NCI-H2227 (cell line): Measurements from ENCODE around the gene CBX3.
"Not testable (repeated sequence)": the region's sequence is repeated elsewhere in the genome, so short reads cannot be mapped to it uniquely, and the experiment has no call there.

Experiments
- DNase-seq: peaks from one replicate; lab custom pipeline; 2025; ENCODE audit not compliant: unreplicated experiment; lab: John Stamatoyannopoulos, UW

Gene CBX3

DNA sequence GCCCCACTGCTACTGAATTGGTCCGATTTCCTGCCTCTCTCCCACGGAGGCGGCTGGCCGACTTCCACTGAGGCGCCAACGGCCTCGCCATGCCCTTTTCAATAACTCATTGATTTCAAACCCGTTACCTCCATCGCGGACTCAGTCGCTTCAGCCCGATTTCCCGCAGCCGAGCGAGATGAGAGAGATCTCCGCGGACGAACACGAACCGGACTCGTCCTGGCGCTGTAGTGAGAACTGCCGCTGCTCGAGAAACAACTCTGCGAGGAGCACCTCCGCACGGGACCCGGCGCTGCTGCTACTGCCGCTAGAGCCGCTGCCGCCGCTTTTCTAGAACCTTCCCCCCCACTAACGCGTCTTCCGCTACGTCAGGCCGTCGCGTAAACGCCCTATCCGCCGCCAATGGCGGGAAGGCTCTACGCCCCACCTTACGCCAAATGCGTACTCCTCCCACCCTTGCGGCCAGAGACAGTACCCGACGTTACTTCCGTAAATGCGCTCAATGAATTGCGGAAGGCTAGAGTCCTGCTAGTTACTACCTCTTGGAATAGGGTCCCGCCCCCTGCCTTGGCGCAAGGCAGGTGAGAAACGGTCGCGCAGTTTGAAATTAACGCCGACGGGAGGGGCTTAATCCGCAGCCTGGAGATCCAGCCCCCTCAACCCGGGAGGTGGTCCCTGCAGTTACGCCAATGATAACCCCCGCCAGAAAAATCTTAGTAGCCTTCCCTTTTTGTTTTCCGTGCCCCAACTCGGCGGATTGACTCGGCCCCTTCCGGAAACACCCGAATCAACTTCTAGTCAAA lies 900 bp upstream of the CBX3 start, which contains the start of gene HNRNPA2B1:
TSS of gene HNRNPA2B1 (minus strand) at position 303 of the 803 bp plus-strand sequence. CDS start at position 134, 169 bp downstream.
- peak; percentile 99 for DNase-seq

DNA sequence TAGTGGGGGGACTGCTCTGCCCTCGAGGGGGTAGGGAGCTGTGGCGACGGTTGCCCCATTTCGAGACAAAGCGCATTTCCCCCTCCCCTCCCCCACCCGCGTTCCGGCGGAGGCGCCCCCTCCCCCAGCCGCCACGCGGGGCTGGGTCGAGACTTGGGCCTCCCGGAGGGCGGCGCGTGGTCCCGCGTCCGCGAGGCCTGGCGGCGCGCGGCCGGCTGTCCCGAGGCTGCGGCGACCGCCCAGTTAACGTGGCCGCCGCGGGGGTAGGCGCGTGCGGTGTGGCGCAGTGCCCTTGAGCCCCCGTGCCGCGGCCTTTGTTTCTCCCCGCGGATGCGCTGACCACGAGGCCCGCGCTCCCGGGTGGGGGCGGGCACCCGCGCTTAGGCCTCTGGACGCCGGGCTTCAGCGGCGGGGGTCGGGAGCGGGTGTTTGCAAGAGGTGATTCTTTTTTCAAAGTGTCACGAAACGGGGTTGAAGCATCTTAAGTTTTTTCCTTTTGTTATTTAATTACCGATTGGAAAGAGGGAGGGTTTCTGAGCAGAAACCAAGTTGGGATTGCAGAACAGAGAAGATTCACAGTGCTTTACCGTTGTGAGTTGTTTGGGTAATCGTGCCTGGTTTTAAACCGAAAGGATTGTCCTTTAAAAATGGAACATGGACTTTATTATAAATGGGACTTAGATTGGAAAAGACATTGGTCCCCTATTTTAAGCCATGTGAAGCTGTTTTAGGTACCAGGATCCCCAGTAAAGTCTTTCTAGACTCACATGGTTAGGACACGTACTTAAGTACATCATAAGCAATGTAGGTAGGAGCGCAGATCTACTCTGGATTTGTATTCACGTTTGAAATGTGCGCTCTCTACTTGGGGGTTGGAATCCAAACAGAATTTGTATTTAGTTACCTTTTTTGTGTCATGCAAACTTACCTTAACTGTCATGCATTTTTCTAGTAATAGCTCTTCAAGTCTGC lies 760 bp downstream of the CBX3 start:
- peak; percentile 67 for DNase-seq

DNA sequence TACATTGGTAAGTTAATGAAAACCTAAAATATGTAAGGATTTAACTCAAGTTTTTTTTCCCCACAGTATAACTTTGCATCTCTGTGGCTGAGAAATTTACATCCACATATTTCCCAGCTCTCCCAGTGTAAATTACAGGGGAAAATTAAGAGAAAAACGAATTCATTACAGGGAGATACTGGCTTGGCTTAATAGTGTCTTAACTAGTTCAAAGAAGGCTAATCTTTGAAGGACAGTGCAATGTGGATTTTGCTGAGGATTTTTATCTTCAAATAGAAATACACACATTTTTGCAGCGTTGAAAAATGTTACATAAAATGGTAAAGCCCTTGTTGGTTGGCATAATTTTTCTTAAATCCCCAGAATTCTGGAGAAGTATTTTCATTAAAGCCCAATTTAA lies 1.5 kb downstream of the CBX3 start:
- no peak for DNase-seq

DNA sequence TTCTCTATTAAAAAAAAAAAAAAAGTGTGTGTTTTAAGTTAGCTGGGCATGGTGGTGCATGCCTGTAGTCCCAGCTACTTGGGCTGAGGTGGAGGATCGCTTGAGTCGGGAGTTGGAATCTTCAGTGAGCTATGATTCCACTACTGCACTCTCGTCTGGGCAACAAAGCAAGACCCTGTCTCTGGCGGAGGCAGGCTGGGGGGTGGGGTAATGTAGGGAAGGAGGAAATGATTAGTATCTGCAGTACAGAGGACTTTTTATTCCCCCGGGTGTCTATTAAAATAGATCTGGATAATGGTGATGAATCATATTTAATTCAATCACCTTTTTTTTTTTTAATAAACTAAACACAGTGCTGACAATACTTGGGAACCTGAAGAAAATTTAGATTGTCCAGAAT lies 6.5 kb downstream of the CBX3 start:
- no peak for DNase-seq

DNA sequence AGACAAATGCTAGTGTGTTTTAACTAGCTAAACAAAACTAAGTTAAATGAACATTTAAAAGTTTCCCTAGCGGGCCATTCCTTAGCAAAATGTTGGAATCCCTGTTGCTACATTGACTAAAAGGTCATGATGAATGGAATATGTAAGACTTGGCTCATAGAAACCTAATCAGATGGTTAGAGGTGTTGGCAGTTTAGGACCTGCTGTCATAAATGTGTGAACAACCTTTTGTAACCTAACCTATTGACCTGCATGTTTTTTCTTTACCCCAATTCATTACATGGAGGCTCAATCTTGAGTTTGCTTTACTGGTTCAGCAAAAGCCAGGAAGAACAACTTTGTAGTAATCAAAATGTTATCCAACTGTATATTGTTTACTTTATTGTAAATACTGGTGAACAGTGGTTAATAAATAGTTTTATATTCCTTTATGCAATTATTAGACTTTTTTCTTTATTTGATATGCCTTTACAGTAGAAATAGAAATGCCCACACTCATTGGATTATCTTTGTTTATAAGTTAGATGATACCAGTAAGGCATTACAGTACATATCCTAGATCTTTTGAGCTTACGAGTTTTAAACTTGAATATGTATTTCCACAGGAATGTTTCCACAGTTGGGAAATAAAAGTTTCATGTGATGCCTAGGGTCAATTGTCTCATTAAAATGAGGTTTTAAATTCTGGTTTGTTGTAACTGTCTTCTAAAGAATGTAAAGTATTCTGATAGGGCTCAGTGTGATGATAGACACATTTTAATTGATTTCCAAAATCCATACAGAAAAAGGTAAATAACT lies 11.6 kb downstream of the CBX3 start:
- DNase-seq: no peak

DNA sequence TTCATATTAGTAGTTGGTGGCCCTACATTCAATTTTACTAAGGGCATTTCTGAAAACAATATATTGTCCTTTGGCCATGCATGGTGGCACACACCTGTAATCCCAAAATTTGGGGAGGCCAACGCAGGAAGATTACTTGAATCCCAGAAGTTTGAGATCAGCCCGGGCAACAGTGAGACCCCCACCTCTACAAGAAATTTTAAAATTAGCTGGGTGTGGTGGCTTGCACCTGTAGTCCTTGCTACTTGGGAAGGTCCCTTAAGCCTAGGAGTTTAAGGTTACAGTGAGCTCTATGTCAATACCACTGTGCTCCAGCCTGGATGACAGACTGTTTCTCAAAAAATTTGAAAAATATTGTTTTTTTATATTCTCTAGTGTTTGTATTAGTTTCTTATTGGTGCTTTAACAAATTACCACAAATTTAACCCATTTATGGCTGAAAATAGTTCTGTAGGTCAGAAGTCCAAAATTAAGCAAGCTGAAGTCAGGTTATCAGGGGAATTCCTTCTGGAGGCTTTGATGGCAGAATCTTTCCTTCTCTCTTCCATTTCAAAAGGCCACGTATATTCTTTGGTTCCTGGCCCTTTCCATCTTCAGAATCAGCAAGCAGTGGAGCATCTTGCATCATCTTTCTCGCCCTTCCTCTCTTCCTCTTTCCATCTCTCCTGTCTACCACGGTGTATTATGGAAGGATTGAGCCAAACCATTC lies 12.4 kb downstream of the CBX3 start:
- DNase-seq: no peak

DNA sequence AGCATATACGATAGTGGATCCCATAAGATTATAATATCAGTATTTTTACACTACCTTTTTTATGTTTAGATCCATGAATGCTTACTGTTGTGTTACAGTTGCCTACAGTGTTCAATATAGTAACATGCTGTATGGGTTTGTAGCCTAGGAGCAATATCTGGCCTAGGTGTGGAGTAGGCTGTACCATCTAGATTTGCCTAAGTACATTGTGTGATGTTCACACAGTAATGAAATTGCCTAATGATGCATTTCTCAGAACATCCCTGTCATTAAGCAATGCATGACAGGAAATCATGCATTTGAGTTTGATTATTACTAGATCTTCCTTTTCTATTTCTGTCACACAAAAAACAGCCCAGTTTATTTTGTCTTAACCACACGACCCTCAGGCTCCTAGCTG lies 14.5 kb downstream of the CBX3 start:
- DNase-seq: no peak

DNA sequence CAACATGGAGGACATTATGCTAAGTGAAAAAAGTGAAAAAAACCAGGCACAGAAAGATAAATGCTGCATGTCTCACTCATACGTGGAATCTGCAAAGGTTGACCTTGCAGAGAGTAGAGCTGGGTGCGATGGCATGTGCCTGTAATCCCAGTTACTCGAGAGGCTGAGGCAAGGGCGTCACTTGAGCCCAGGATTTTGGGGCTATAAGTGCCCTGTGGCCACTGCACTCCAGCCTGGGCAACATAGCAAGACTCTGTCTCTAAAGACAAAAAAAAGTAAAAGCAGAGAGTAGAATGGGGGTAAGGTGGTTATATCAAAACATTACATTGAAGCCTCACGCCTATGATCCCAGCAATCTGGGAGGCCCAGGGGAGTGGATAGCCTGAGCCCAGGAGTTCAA lies 22.8 kb downstream of the CBX3 start:
- DNase-seq: no peak

DNA sequence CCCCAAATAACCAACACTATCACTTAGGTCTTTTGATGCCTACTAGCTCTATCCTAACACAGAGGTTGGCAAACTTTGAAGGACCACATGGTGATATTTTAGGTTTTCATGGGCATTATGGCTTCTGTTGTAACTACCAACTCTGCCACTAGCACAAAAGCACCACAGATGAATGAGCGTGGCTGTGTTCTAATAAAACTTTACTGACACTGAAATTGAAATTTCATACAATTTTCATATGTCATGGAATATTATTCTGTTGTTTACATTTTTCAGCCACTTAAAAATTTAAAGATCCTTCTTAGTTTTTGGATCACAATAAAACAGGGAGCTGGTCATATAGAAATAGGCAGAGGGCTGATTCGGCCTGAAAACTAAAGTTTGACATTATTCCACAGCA lies 26.4 kb downstream of the CBX3 start:
- DNase-seq: no peak

DNA sequence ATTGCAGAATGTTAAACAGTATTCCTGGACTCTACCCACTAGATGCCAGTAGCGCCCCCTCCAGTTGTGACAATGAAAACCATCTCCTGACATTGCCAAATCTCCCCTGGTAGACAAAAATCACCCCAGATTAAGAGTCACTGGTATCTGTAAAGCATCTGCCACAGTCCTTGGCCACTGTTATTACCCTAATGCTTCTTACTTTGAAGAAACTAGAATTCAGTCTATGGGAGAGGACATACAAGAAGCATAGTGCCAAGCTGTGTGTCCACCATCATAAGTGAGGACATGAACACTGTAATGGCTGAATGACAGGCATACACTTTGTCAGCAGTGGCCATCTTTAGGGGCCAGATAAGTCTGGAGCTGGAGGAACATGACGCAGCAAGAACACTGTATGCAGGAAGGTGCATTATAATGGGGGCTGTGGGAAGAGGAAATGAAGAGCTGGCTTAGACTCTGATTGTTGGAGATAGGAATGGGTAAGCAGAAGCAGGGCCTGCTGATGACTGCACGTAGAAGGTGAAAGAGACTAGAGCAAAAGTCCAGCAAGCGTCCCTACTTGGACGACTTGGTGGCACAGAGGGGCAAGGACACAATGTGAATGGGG lies 32.5 kb downstream of the CBX3 start:
- DNase-seq: no peak

DNA sequence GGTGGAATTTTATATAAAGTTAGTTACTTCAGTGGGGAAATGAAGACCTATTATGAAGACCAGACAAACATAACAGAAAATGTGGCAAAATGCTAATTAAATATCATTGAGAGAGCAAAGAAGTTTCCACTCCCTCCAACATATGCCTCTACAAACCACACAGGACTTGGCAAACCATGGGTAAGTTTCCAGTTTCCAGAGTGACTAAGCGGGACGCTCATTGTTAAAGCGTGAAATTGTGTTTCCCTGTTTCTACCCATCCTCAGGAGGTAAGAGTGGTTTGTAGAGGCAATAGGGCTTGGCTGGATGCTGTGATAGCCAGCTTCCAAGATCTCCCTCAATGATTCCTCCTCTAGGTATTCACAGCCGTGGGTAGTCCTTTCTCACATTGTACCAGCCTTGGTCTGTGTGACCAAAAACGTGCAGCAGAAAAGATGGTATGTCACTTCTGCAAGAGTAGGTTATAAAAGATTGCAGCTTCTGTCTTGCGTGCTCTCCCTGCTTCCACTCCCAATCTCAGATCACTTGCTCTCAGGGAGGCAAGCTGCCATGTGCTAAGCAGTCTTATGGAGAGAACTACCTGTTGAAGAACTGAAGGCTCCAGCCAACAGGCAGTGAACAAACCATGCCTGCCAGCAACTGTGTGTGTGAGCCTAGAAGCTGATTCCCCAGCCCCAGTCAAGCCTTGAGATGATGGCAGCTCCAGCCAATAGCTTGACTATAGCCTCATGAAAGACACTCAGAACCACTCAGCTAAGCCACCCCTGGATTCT lies 35.7 kb downstream of the CBX3 start:
- DNase-seq: no peak

DNA sequence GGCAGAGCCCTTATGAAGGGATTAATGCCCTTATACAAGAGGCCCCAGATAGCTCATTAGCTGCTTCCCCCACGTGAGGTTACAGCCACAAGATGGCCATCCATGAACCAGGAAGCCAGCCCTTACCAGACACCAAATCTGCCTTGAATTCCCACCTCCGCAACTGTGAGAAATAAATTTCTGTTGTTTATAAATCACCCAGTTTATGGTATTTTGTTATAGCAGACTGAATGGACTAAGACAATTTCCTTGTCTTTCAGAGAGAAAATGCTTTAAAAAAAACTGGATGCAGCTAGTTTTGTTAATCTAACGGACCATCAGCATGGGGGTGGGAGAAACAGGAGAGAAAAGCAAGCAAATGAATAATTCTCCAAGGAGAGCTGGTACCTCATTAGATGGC lies 36.5 kb downstream of the CBX3 start:
- DNase-seq: no peak

DNA sequence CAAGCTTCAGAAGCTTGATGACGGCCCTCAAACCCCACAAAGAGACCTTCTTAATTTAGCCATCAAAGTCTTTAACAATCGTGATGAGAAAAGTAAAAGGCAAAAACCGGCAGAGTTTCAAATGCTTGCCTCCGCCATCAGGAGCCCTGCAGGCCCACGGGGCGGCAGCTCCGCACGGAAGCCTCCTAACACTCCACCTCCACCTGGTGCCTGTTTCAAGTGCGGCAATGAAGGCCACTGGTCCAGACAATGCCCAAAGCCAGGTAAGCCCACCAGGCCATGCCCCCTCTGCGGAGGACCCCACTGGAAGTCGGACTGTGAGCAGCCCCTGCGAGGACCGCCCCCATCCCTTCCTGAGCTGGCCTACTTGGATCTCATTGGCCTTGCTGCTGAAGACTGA lies 43.6 kb downstream of the CBX3 start:
- no peak for DNase-seq

DNA sequence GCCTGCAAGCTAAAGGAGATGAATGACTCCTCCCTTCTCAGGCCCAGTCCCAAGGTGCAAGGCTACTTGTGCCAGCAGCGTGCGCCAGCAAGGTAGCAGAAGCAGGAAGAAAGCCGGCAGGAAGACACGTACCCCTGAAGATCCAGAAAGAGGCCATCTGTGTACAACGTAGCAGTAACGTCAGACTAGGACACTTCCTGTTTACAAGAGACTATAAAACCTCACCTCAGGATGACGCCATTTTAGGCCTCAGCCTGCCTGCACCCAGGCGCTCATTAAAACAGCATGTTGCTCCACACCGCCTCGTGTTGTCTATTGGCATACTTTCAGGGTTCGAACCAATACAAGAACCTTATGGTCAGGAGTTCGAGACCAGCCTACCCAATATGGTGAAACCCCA lies 48.7 kb downstream of the CBX3 start:
- DNase-seq: no peak

DNA sequence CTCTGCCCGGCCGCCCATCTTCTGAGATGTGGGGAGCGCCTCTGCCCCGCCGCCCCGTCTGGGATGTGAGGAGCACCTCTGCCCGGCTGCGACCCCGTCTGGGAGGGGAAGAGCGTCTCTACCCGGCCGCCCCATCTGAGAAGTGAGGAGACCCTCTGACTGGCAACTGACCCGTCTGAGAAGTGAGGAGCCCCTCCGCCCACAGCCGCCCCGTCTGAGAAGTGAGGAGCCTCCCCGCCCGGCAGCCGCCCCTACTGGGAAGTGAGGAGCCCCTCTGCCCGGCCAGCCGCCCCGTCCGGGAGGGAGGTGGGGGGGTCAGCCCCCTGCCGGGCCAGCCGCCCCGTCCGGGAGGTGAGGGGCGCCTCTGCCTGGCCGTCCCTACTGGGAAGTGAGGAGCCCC lies 60.3 kb downstream of the CBX3 start:
- not testable (repeated sequence) for DNase-seq
